ENCODE measurements around the gene C13orf46. TPM values are rescaled to one million over a fixed set of nuclear protein-coding genes. Genes with fewer than 3 reads are reported as not detected.

Gene C13orf46
- total and polyA plus RNA-seq, 2 donors (not counting 1 experiment from before 2014, with no cell fraction given): 0.50 to 0.56 TPM

- Histone ChIP-seq H2AFZ (ENCODE audit: low read length) (no peak overlapping the region), H3K79me2 (ENCODE audit: control insufficient read depth, insufficient read depth, low read length) (no peaks in the 10 kb centered on the region), H4K20me1 (ENCODE audit: control insufficient read depth, extremely low read depth, insufficient read depth, low read length) (no peaks in the 10 kb centered on the region), H3K4me2 (ENCODE audit: extremely low read depth, insufficient read depth, low read length) (no peak overlapping the region), H3K4me3 (replicated peaks in 1 of 4; ENCODE audit: control extremely low read depth in 1 of 4, insufficient read depth in 1 of 4, low read depth in 3 of 4, low read length in 4 of 4) (no peak overlapping the region), H3K4me1 (ENCODE audit: control insufficient read depth, extremely low read depth, insufficient read depth, low read length) (peaks cover 2% of the 10 kb centered on the region), H3K27ac (ENCODE audit: insufficient read depth, low read length) (no peak overlapping the region), H3K9ac (ENCODE audit: insufficient read depth, low read length) (no peak overlapping the region), H3K27me3 (ENCODE audit: control insufficient read depth, insufficient read depth, low read length) (no peaks in the 10 kb centered on the region), H3K36me3 (ENCODE audit: control insufficient read depth, insufficient read depth, low read length) (peaks cover 10% of the 10 kb centered on the region), H3K9me3 (ENCODE audit: control insufficient read depth, insufficient read depth, low read depth, low read length) (no peaks in the 10 kb centered on the region)
- TF ChIP-seq EZH2 (IDR thresholded peaks at IDR 0.05; ENCODE audit: low read length, missing control alignments) (no peak), CTCF (conservative IDR thresholded peaks at IDR 0.05 in 1 of 2, IDR thresholded peaks at IDR 0.05 in 1 of 2; ENCODE audit: low read depth in 1 of 2, low read length in 2 of 2) (no peak)
- no peak for DNase-seq (ENCODE audit: low read depth in 2 of 2)
These were observed 18.2 kb downstream of the C13orf46 start for GRCh38 chr13:113955691-113956090.

- Histone ChIP-seq H3K4me3 (replicated peaks in 1 of 4; ENCODE audit: control extremely low read depth in 1 of 4, insufficient read depth in 1 of 4, low read depth in 3 of 4, low read length in 4 of 4) (no peak overlapping the region), H4K20me1 (ENCODE audit: control insufficient read depth, extremely low read depth, insufficient read depth, low read length) (no peaks in the 10 kb centered on the region), H3K9me3 (ENCODE audit: control insufficient read depth, insufficient read depth, low read depth, low read length) (no peaks in the 10 kb centered on the region), H2AFZ (ENCODE audit: low read length) (no peak overlapping the region), H3K4me1 (ENCODE audit: control insufficient read depth, extremely low read depth, insufficient read depth, low read length) (peaks cover 2% of the 10 kb centered on the region), H3K27ac (ENCODE audit: insufficient read depth, low read length) (no peak overlapping the region), H3K4me2 (ENCODE audit: extremely low read depth, insufficient read depth, low read length) (no peak overlapping the region), H3K36me3 (ENCODE audit: control insufficient read depth, insufficient read depth, low read length) (peaks cover 10% of the 10 kb centered on the region), H3K79me2 (ENCODE audit: control insufficient read depth, insufficient read depth, low read length) (no peaks in the 10 kb centered on the region), H3K27me3 (ENCODE audit: control insufficient read depth, insufficient read depth, low read length) (no peaks in the 10 kb centered on the region), H3K9ac (ENCODE audit: insufficient read depth, low read length) (no peak overlapping the region)
- TF ChIP-seq EZH2 (IDR thresholded peaks at IDR 0.05; ENCODE audit: low read length, missing control alignments): no peak
- TF ChIP-seq CTCF (conservative IDR thresholded peaks at IDR 0.05 in 1 of 2, IDR thresholded peaks at IDR 0.05 in 1 of 2; ENCODE audit: low read depth in 1 of 2, low read length in 2 of 2): no peak
- DNase-seq (ENCODE audit: low read depth in 2 of 2): no peak
These were observed 18.6 kb downstream of the C13orf46 start for GRCh38 chr13:113955235-113955634.

GRCh38 chr13:113954046-113954835 lies 19.6 kb downstream of the C13orf46 start:
- Histone ChIP-seq H3K27ac (ENCODE audit: insufficient read depth, low read length) (no peak overlapping the region), H3K27me3 (ENCODE audit: control insufficient read depth, insufficient read depth, low read length) (no peaks in the 10 kb centered on the region), H3K4me2 (ENCODE audit: extremely low read depth, insufficient read depth, low read length) (no peak overlapping the region), H3K9ac (ENCODE audit: insufficient read depth, low read length) (no peak overlapping the region), H3K79me2 (ENCODE audit: control insufficient read depth, insufficient read depth, low read length) (no peaks in the 10 kb centered on the region), H3K4me1 (ENCODE audit: control insufficient read depth, extremely low read depth, insufficient read depth, low read length) (peaks cover 2% of the 10 kb centered on the region), H3K4me3 (replicated peaks in 1 of 4; ENCODE audit: control extremely low read depth in 1 of 4, insufficient read depth in 1 of 4, low read depth in 3 of 4, low read length in 4 of 4) (no peak overlapping the region), H4K20me1 (ENCODE audit: control insufficient read depth, extremely low read depth, insufficient read depth, low read length) (no peaks in the 10 kb centered on the region), H2AFZ (ENCODE audit: low read length) (no peak overlapping the region), H3K36me3 (ENCODE audit: control insufficient read depth, insufficient read depth, low read length) (peaks cover 10% of the 10 kb centered on the region), H3K9me3 (ENCODE audit: control insufficient read depth, insufficient read depth, low read depth, low read length) (no peaks in the 10 kb centered on the region)
- no peak for DNase-seq (ENCODE audit: low read depth in 2 of 2)
- TF ChIP-seq CTCF (conservative IDR thresholded peaks at IDR 0.05 in 1 of 2, IDR thresholded peaks at IDR 0.05 in 1 of 2; ENCODE audit: low read depth in 1 of 2, low read length in 2 of 2) (no peak), EZH2 (IDR thresholded peaks at IDR 0.05; ENCODE audit: low read length, missing control alignments) (no peak)

Measured in fibroblast of lung (primary cell).